Fibroblast of lung (primary cell): ENCODE data around the gene IL17RA. TPM values are rescaled to one million over a fixed set of nuclear protein-coding genes. Genes with fewer than 3 reads are reported as not detected.
A peak's percentile ranks its signal among the peaks of the same experiment; 100 is the strongest.

ENCODE experiments used
- DNase-seq, 2 donors: peaks; one replicate each; pipeline versions ENCODE4 v3.0.0 to v3.0.0-alpha.2; 2010; ENCODE audit warnings: low read depth in 2 of 2
- H2AFZ ChIP-seq: 2 replicates; pipeline ENCODE4 v1.5.1; 2012; ENCODE audit warnings: low read length, control low read depth, inconsistent platforms
- H3K27ac ChIP-seq: 2 replicates; pipeline ENCODE4 v1.5.1; 2011; ENCODE audit warnings: low read length, control low read depth; ENCODE audit not compliant: insufficient read depth
- H3K27me3 ChIP-seq: 2 replicates; pipeline ENCODE4 v1.5.1; 2011; ENCODE audit warnings: mild to moderate bottlenecking, low read length; ENCODE audit not compliant: control insufficient read depth, insufficient read depth
- H3K36me3 ChIP-seq: 2 replicates; pipeline ENCODE4 v1.5.1; 2011; ENCODE audit warnings: low read length; ENCODE audit not compliant: control insufficient read depth, insufficient read depth
- H3K4me1 ChIP-seq: 2 replicates; pipeline ENCODE4 v1.5.1; 2011; ENCODE audit warnings: low read length; ENCODE audit not compliant: control insufficient read depth, insufficient read depth; ENCODE audit errors: extremely low read depth
- H3K4me2 ChIP-seq: 2 replicates; pipeline ENCODE4 v1.5.1; 2011; ENCODE audit warnings: low read length, control low read depth; ENCODE audit not compliant: insufficient read depth; ENCODE audit errors: extremely low read depth
- H3K4me3 ChIP-seq, 4 experiments: fragments of 200-600 bp in 1 of 4; sonication (generic) in 1 of 4; replicated peaks in 1 of 4; 2 replicates each; pipeline ENCODE4 v1.5.1; 2011 to 2016; ENCODE audit warnings: low read length in 4 of 4, low read depth in 3 of 4, mild to moderate bottlenecking in 3 of 4, control low read depth in 2 of 4, inconsistent platforms in 1 of 4, mixed read lengths in 1 of 4; ENCODE audit not compliant: insufficient read depth in 1 of 4; ENCODE audit errors: control extremely low read depth in 1 of 4
- H3K79me2 ChIP-seq: 2 replicates; pipeline ENCODE4 v1.5.1; 2012; ENCODE audit warnings: mild to moderate bottlenecking, low read length, inconsistent platforms; ENCODE audit not compliant: control insufficient read depth, insufficient read depth
- H3K9ac ChIP-seq: 2 replicates; pipeline ENCODE4 v1.5.1; 2011; ENCODE audit warnings: mild to moderate bottlenecking, low read length, control low read depth; ENCODE audit not compliant: insufficient read depth
- H3K9me3 ChIP-seq: 2 replicates; pipeline ENCODE4 v1.5.1; 2012; ENCODE audit warnings: low read depth, low read length; ENCODE audit not compliant: control insufficient read depth, insufficient read depth
- H4K20me1 ChIP-seq: 2 replicates; pipeline ENCODE4 v1.5.1; 2011; ENCODE audit warnings: low read length; ENCODE audit not compliant: control insufficient read depth, insufficient read depth; ENCODE audit errors: extremely low read depth
- CTCF ChIP-seq, 2 donors: IDR thresholded peaks in 1 of 2; conservative IDR thresholded peaks in 1 of 2; 1 replicate in 1 of 2; 2 replicates in 1 of 2; pipeline ENCODE4 v1.5.1; 2011 to 2012; ENCODE audit warnings: low read length in 2 of 2, control low read depth in 1 of 2, inconsistent platforms in 1 of 2, low read depth in 1 of 2, mild to moderate bottlenecking in 1 of 2
- EZH2 ChIP-seq: IDR thresholded peaks from 2 replicates; pipeline ENCODE4 v1.5.1; 2012; ENCODE audit warnings: low read length, control low read depth, mild to moderate bottlenecking; ENCODE audit errors: missing control alignments
- polyA plus RNA-seq, 2 donors: library from polyadenylated mRNA; depleted of rRNA in 1 of 2; stranded (reverse) in 1 of 2; unstranded in 1 of 2; fragments of >200 nt; gene quantifications; 2 replicates each; pipeline ENCODE4 v1.2.1, GENCODE V29; 2011 to 2012; ENCODE audit warnings: missing spikeins in 1 of 2
- total RNA-seq: library from RNA; depleted of rRNA; stranded (reverse); fragments of >200 nt; gene quantifications from 2 replicates; pipeline ENCODE4 v1.2.1, GENCODE V29; 2014

Gene IL17RA
- total and polyA plus RNA-seq, 2 donors (not counting 1 experiment from before 2014, with no cell fraction given), result 5.3 to 7.1 TPM

DNA sequence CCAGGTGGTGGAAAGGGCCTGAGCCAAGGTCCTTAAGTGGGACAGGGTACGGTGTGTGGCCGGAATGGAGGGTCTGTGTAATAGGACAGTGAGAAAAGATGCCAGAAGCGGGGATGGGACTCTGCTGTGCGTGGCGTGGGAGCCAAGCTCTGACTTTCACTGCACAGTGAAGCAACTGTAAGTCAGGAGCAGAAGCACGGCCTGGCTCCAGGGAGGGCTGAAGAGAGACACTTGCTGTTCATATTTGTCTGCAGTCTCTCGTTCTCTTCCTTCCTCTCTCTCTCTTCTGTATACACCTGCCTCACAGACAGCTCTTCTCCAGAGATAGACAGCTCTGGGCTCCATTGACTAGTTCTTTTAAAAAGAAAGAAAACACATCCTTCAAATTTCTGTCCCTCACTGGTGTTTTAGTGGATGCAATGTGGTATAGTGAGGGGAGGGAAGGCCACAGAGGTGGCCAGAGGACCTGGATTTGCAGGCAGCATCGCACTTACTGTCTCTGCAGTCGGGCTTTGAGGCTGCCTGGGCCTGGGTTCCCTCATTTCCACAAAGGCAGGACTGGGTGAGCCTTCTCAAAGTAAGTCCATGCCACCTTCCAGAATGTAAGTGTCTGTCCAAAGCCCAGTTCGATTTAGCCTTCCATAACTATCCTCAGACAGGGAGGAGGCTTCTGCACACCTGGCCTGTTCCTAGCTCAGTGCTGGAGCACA, 2.1 kb downstream of the IL17RA start:
- H3K9ac ChIP-seq, result no peak overlapping the region
- no peaks in the 10 kb centered on the region for H3K9me3 ChIP-seq
- no peaks in the 10 kb centered on the region for H3K27me3 ChIP-seq
- TF ChIP-seq CTCF (conservative IDR thresholded peaks at IDR 0.05 in 1 of 2, IDR thresholded peaks at IDR 0.05 in 1 of 2; ENCODE audit: low read depth in 1 of 2, low read length in 2 of 2) (no peak), EZH2 (no peak)
- no peak overlapping the region for H2AFZ ChIP-seq
- H3K27ac ChIP-seq, result no peak overlapping the region
- peaks cover 15% of the 10 kb centered on the region for H3K79me2 ChIP-seq
- no peaks in the 10 kb centered on the region for H3K36me3 ChIP-seq
- H4K20me1 ChIP-seq, result no peaks in the 10 kb centered on the region
- DNase-seq, result no peak
- peak overlapping the region in 1 of 4 experiments; percentile 14 for H3K4me3 ChIP-seq
- no peak overlapping the region for H3K4me2 ChIP-seq
- peaks cover 3% of the 10 kb centered on the region for H3K4me1 ChIP-seq

- Histone ChIP-seq H3K79me2 (peaks cover 18% of the 10 kb centered on the region), H3K27ac (no peak overlapping the region), H3K27me3 (no peaks in the 10 kb centered on the region), H3K9me3 (no peaks in the 10 kb centered on the region), H4K20me1 (no peaks in the 10 kb centered on the region), H3K4me3 (peak overlapping the region in 1 of 4 experiments; percentile 14), H3K9ac (no peak overlapping the region), H2AFZ (no peak overlapping the region), H3K4me2 (no peak overlapping the region), H3K4me1 (peaks cover 3% of the 10 kb centered on the region), H3K36me3 (no peaks in the 10 kb centered on the region)
- TF ChIP-seq CTCF (conservative IDR thresholded peaks at IDR 0.05 in 1 of 2, IDR thresholded peaks at IDR 0.05 in 1 of 2; ENCODE audit: low read depth in 1 of 2, low read length in 2 of 2) (no peak), EZH2 (no peak)
- DNase-seq, result peak; percentile 77 to 81
Observed at GRCh38 chr22:17087498-17088131, 2.8 kb downstream of the IL17RA start.

- Histone ChIP-seq H3K27me3 (no peaks in the 10 kb centered on the region), H3K4me1 (peaks cover 3% of the 10 kb centered on the region), H3K4me3 (no peak overlapping the region), H3K36me3 (no peaks in the 10 kb centered on the region), H3K4me2 (no peak overlapping the region), H4K20me1 (peaks cover 2% of the 10 kb centered on the region), H3K27ac (no peak overlapping the region), H2AFZ (no peak overlapping the region), H3K9me3 (no peaks in the 10 kb centered on the region), H3K9ac (no peak overlapping the region), H3K79me2 (peaks cover 18% of the 10 kb centered on the region)
- TF ChIP-seq CTCF (conservative IDR thresholded peaks at IDR 0.05 in 1 of 2, IDR thresholded peaks at IDR 0.05 in 1 of 2; ENCODE audit: low read depth in 1 of 2, low read length in 2 of 2) (no peak), EZH2 (no peak)
- DNase-seq, result no peak
Observed at GRCh38 chr22:17090550-17090949, 5.8 kb downstream of the IL17RA start.
